Right lobe of liver (tissue), 6 donors: ENCODE data around the gene CCDC198. TPM values are rescaled to one million over a fixed set of nuclear protein-coding genes. Genes with fewer than 3 reads are reported as not detected.

Source experiments
- ATAC-seq, 4 donors: fragments of 200-7000 bp; cut with Tn5 transposase; one replicate each; pipeline ENCODE4 v1.9.1; 2020; ENCODE audit warnings: mild to moderate bottlenecking in 4 of 4, moderate library complexity in 4 of 4
- DNase-seq, 3 donors: peaks; one replicate each; pipeline ENCODE4 v3.0.0-alpha.2; 2020
- H3K27ac ChIP-seq, 3 donors: fragments of 200-600 bp; one replicate each; pipeline ENCODE4 v1.8.0; 2022
- H3K27me3 ChIP-seq, 2 donors: fragments of 200-600 bp; one replicate each; pipeline ENCODE4 v1.8.0; 2022
- H3K36me3 ChIP-seq, 4 donors: fragments of 200-600 bp; sonication (generic) in 1 of 4; one replicate each; pipeline versions ENCODE4 v1.5.1 to v1.8.0; 2017 to 2022; ENCODE audit warnings: control low read depth in 1 of 4
- H3K4me1 ChIP-seq, 4 donors: fragments of 200-600 bp; sonication (generic) in 1 of 4; one replicate each; pipeline versions ENCODE4 v1.5.1 to v1.8.0; 2017 to 2022; ENCODE audit warnings: control low read depth in 1 of 4
- H3K4me3 ChIP-seq, 3 donors: fragments of 200-600 bp; one replicate each; pipeline ENCODE4 v1.8.0; 2022
- H3K9me3 ChIP-seq, 4 donors: fragments of 200-600 bp; sonication (generic) in 1 of 4; one replicate each; pipeline versions ENCODE4 v1.5.1 to v1.8.0; 2017 to 2022; ENCODE audit warnings: control low read depth in 1 of 4
- POLR2A ChIP-seq: fragments of 450-650 bp; IDR thresholded peaks from one replicate; pipeline ENCODE4 v1.6.1; 2017; ENCODE audit warnings: antibody characterized with exemption, mild to moderate bottlenecking
- WGBS: methylation state at CpG from one replicate; pipeline ENCODE4 v1.1.6; 2018; ENCODE audit warnings: low coverage, low lambda C conversion rate; ENCODE audit not compliant: insufficient coverage; ENCODE audit errors: missing lambda C conversion rate; 5-methylcytosine and 5-hydroxymethylcytosine counted together
- intact Hi-C, 2 donors: fragments of 100-400 bp; cut with DNase I; formaldehyde crosslinking; loops; one replicate each; pipeline versions ENCODE4 v1.11.2 to v1.14.1; 2022
- total RNA-seq, 6 experiments: library from RNA; depleted of rRNA in 2 of 6; stranded (reverse); fragments of >200 nt in 2 of 6; fragmentation: NEBNext Ultra II Directional in 3 of 6; extraction: Animal tissue kit (Norgen Biotek cat#: 25700) in 3 of 6; gene quantifications; one replicate each; pipeline versions ENCODE4 v1.1.0 to v1.2.4, GENCODE V29; 2016 to 2023
- TF ChIP-seq, protein P1 (sequence below), 4 donors: fragments of 200-600 bp in 3 of 4; fragments of 450-650 bp in 1 of 4; IDR thresholded peaks; one replicate each; pipeline versions ENCODE4 v1.5.1 to v1.8.0; 2016 to 2022; ENCODE audit warnings: antibody characterized with exemption in 4 of 4, mild to moderate bottlenecking in 2 of 4
- donor health status: DM: no; HTN: yes; CAD: no.
- donor health status: DM: no; HTN: no; CAD: no.
- donor health status: DM: no; HTN: no; CAD: no.
- donor health status: DM: no; HTN: yes; CAD: no.
- donor health status: DM: no; HTN: yes; CAD: no.

CCDC198 gene
- total RNA-seq, 6 experiments from 2014 or later = 23.2 to 56.6 (median 37.1) TPM

DNA sequence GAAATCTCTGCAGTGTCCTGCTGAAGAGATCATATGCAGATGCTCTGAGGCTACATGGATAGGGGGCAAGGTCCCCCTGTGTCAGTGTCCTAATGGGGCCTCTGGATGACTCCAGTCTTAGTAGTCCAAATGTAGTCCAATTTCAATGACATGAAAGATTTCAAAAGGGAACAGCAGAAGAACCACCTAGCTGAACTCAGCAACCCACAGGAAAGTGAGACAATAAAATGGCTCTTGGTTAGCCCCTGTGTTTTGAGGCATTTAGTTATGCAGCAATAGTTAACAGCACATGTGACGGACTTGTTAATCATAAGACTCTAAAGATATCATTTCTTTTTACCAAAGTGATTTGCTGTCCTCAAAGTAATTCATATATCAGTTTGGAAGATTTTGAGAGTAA is 22.7 kb downstream of the CCDC198 start:
- Histone ChIP-seq H3K27me3 (no peaks in the 10 kb centered on the region), H3K9me3 (no peaks in the 10 kb centered on the region), H3K4me3 (no peak overlapping the region), H3K27ac (no peak overlapping the region), H3K4me1 (no peaks in the 10 kb centered on the region), H3K36me3 (peaks cover 0 to 1% (median 0%) of the 10 kb centered on the region in 4 donors)
- intact Hi-C loops = no loop called here
- no peak for ATAC-seq
- WGBS = 94% methylated on average over 1 of the region's 1 CpG
- TF ChIP-seq, protein P1, sequence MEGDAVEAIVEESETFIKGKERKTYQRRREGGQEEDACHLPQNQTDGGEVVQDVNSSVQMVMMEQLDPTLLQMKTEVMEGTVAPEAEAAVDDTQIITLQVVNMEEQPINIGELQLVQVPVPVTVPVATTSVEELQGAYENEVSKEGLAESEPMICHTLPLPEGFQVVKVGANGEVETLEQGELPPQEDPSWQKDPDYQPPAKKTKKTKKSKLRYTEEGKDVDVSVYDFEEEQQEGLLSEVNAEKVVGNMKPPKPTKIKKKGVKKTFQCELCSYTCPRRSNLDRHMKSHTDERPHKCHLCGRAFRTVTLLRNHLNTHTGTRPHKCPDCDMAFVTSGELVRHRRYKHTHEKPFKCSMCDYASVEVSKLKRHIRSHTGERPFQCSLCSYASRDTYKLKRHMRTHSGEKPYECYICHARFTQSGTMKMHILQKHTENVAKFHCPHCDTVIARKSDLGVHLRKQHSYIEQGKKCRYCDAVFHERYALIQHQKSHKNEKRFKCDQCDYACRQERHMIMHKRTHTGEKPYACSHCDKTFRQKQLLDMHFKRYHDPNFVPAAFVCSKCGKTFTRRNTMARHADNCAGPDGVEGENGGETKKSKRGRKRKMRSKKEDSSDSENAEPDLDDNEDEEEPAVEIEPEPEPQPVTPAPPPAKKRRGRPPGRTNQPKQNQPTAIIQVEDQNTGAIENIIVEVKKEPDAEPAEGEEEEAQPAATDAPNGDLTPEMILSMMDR (IDR thresholded peaks at IDR 0.05) = no peak
- TF ChIP-seq POLR2A = no peak
- no peak for DNase-seq

- intact Hi-C loops = no loop called here
- H3K4me3 ChIP-seq = no peak overlapping the region
- H3K9me3 ChIP-seq = no peaks in the 10 kb centered on the region
- WGBS = 74% methylated on average over 6 of the region's 6 CpGs
- H3K4me1 ChIP-seq = no peaks in the 10 kb centered on the region
- no peaks in the 10 kb centered on the region for H3K27me3 ChIP-seq
- no peak overlapping the region for H3K27ac ChIP-seq
- TF ChIP-seq, protein P1 (IDR thresholded peaks at IDR 0.05) = no peak
- no peak for TF ChIP-seq POLR2A
- ATAC-seq (no peak), DNase-seq (no peak)
- H3K36me3 ChIP-seq = no peaks in the 10 kb centered on the region
These were observed 29.5 kb downstream of the CCDC198 start for GRCh38 chr14:57464008-57464730.

DNA sequence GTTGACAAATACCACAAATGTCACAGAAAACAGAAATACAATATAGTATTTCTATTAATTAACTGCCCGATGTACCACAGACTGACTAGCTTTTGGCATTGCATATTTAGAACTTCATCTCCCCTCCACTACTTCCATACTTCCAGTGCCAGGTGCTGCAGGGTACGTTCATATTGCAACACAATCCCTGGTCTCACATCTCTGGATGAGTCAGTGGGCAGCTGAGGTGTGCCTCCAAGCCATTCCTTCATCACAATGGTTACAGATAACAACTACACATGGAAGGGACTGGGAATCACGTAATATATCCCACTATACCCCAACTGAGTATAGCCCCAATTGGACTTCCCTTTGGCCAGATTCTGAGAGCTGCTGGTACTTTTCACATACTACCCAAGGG is 31.1 kb downstream of the CCDC198 start:
- 80% methylated on average over 3 of the region's 3 CpGs for WGBS
- no peaks in the 10 kb centered on the region for H3K27me3 ChIP-seq
- no peak overlapping the region for H3K4me3 ChIP-seq
- intact Hi-C loops = no loop called here
- H3K27ac ChIP-seq = no peak overlapping the region
- DNase-seq (no peak), ATAC-seq (peak in 1 of 4 donors; percentile 51)
- no peaks in the 10 kb centered on the region for H3K9me3 ChIP-seq
- H3K36me3 ChIP-seq = no peaks in the 10 kb centered on the region
- H3K4me1 ChIP-seq = no peaks in the 10 kb centered on the region
- TF ChIP-seq, protein P1 (IDR thresholded peaks at IDR 0.05) = no peak
- TF ChIP-seq POLR2A = no peak

- WGBS = 72% methylated on average over 5 of the region's 5 CpGs
- peak in 1 of 4 donors; percentile 33 for ATAC-seq
- Histone ChIP-seq H3K36me3 (no peaks in the 10 kb centered on the region), H3K27ac (no peak overlapping the region), H3K9me3 (no peaks in the 10 kb centered on the region), H3K4me3 (no peak overlapping the region), H3K4me1 (no peaks in the 10 kb centered on the region), H3K27me3 (no peaks in the 10 kb centered on the region)
- intact Hi-C loops = no loop called here
- TF ChIP-seq, protein P1 (IDR thresholded peaks at IDR 0.05) = no peak
- no peak for TF ChIP-seq POLR2A
- no peak for DNase-seq
These were observed 31.8 kb downstream of the CCDC198 start for GRCh38 chr14:57461777-57462320.
